Ureter (tissue), 1 donor: Measurements from ENCODE around the gene MGMT. TPM values are rescaled to one million over a fixed set of nuclear protein-coding genes. Genes with fewer than 3 reads are reported as not detected.

Experiments
- DNase-seq: peaks from one replicate; pipeline ENCODE4 v3.0.0-alpha.2; 2020; ENCODE audit warnings: low spot score
- total RNA-seq: library from RNA; stranded (reverse); gene quantifications from one replicate; pipeline ENCODE4 v1.2.4, GENCODE V29; 2023
- donor health status: DM: yes; HTN: yes; CAD: no.

Gene MGMT
- total RNA-seq, 1 donor from 2014 or later, result 38.6 TPM

DNA sequence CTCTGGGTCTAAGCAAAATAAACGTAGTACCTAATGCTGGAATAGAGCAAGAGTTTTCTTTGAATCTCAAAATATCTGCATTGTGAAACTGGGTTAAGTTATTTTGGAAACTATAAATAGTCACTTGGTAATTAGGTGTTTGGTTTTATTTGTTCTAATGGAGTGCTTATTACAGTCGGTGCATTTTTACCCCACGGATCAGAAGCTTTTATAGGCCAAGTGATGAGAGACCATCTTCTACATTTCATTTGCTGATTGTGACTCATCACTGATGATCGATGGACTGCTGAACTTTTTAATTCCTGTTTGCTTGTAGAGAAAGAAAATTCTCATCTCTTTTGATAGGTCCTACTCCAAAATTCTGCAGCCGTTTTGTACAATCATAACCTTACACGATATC lies 28.2 kb downstream of the MGMT start:
- DNase-seq, result no peak

DNA sequence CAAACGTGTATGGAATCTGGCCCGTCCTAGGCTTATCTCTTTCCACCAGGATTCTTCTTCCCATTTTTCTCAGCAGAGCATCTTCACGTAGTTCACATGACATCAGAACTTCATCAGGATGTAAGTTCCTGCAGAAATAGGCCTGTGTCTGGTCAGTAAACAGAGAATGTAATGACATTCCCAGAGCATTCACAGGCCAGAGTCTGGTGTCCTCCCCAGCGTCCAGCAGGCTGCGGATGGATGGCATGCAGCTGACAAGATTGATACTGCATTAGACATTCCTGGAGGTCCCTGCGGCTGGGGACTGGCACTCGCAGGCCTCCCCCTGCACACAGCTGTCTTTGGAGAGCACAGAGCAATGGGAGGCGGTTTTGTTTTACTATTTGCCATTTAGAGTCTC lies 28.7 kb downstream of the MGMT start:
- no peak for DNase-seq

GRCh38 chr10:129497013-129497412 lies 30.0 kb downstream of the MGMT start:
- no peak for DNase-seq

GRCh38 chr10:129498680-129499079 lies 31.6 kb downstream of the MGMT start:
- no peak for DNase-seq

DNA sequence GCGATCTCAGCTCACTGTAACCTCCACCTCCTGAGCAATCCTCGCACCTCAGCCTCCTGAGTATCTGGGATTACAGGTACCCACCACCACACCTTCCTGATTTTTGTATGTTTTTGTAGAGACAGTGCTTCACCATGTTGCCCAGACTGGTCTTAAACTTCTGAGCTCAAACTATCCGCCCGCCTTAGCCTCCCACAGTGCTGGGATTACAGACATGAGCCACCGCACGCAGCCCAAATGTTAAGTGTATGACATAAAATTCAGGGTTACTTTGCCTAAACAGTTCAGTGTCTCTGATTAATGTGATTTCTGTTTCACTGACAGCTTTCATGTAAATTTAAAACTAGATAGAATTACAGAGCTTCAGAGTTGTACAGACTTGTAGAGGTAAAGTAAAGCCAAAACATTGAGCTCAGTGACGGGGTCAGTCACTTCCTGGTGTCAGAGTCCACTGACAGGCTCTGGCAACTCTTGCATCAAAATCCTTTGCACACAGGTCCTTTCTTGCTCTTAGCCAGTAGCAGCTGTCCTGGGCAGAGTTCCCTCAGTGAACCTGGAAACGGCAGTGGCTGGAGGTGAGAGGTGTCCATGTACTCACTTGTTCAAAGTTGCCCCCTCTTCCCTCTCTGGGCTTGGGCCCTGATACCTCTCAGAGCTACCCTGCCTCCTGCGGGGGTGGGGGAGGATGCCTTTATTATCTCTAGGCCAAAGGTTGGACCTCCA lies 33.7 kb downstream of the MGMT start:
- DNase-seq, result no peak

DNA sequence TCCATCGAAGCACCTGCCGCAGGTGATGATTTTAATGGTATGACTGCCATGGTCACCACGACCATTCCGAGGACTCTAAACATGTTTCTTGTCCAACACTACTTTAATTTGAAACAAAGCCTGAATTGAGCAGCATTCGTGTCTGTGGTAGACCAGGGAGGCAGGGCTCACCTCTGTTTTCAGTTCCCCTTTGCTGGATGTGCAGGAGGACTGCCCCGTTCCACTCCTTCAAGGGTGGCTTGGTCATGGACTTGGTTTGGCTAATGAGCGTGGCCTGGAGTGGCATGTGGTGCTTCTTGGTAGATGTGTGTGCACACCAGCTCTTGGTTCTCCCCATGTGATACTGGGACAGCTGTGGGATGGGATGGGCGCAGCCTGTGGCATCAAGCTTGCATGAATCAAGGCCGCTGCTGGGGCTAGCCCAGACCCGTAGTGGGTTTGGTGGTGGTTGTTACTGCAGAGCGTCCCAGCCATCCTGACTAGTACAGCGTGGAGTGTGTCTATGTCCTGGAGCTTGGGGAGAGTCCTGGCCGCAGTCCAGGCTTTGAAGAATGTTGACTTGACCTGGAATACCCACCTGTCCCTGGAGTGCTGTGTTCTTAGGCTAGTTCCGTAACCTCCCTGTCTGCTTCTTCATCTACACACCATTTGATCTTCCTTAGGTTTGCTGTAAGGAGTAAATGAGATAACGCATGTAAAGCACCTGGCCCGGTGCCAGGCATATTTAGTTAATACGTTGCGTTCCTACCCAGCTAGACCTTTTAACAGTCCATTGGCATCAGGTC lies 34.8 kb downstream of the MGMT start:
- DNase-seq, result no peak

GRCh38 chr10:129502448-129502847 lies 35.4 kb downstream of the MGMT start:
- DNase-seq, result no peak

GRCh38 chr10:129505500-129506075 lies 38.5 kb downstream of the MGMT start:
- no peak for DNase-seq

DNA sequence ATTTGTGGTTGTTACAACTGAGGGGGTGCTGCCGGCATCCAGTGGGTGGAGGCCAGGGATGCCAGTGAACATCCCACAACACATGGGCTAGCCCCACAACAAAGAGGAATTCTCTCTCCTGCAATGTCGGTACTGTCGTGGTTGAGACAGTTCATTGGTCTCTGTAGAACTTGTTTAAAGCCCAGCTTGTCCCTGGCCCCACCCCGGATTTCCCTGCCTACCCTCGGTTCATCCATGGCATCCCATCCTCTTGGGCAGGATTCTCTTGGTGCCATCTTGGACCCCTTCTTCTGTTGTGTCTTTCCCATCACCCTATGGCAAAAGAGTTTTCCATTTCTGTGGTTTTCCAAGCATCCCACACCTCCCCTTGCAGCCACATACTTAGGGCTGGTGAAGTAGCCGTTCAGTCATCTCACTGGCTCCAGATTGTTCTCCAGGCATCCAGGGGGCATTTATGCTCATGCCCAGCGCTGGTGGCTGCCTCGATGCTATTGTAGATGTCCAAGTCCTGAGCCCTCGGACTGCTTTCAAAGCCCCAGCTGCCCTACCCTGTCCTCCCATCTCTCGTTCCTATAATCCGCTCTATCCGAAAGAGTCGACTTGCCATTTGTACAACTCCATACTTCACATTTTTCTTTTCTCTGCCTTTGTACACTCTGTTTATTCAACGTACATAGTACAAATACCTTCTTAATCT lies 39.2 kb downstream of the MGMT start:
- no peak for DNase-seq

GRCh38 chr10:129507216-129507889 lies 40.3 kb downstream of the MGMT start:
- no peak for DNase-seq

DNA sequence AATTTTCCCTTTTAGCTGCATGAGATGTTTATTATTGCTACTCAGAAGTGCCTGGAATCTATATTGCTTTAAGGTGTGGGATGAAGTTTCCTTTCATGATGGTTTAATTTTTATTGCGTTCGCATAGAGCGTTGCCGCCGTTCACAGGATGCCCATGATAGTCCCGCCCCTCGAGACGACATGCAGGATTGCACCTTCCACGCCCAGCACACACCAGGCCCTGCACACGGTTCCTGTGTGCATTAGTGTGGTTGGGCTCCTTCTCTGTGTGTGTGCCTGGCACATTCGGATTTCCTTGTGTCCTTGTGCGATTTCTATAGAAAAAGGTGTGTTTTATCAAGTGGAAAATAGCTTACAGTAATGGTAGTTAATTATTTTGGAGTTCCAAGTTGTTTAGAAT lies 42.1 kb downstream of the MGMT start:
- no peak for DNase-seq

GRCh38 chr10:129509835-129510234 lies 42.8 kb downstream of the MGMT start:
- DNase-seq, result peak; percentile 36

DNA sequence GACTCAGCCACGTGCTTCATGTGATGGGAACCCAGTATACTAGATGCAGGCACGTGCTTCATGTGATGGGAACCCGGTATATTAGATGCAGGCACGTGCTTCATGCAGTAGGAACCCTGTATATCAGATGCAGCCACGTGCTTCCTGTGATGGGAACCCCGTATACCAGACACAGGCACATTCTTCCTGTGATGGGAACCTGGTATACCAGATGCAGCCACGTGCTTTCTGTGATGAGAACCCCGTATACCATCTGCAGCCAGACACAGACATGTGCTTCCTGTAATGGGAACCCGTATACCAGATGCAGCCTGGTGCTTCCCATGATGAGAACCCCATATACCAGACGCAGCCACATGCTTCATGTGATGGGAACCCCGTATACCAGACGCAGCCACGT lies 44.0 kb downstream of the MGMT start:
- DNase-seq, result peak; percentile 6

GRCh38 chr10:129511758-129512157 lies 44.7 kb downstream of the MGMT start:
- peak; percentile 23 for DNase-seq

DNA sequence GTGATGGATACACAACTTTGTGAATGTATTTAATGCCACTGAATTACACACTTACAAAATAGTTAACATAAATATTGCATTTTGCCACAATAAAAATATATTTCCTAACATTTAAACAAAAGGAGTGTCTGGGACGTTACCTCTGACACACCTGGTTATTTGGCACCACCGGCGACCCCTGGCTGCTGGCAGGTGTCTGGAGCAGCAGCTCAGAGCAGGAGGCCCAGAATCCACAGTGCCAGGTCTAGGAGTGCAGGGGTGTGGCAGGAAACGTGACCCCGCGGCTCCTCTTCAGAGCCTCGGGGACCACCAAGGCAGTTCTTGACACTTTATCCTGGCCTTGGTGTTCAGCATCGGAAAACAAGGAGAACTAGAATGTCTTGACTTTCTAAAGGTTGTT lies 46.3 kb downstream of the MGMT start:
- no peak for DNase-seq

- no peak for DNase-seq
Observed at GRCh38 chr10:129514568-129515451, 47.8 kb downstream of the MGMT start.

- peak; percentile 23 for DNase-seq
Observed at GRCh38 chr10:129516846-129517679, 50.0 kb downstream of the MGMT start.

- DNase-seq, result peak; percentile 33
Observed at GRCh38 chr10:129517680-129518057, 50.6 kb downstream of the MGMT start.

DNA sequence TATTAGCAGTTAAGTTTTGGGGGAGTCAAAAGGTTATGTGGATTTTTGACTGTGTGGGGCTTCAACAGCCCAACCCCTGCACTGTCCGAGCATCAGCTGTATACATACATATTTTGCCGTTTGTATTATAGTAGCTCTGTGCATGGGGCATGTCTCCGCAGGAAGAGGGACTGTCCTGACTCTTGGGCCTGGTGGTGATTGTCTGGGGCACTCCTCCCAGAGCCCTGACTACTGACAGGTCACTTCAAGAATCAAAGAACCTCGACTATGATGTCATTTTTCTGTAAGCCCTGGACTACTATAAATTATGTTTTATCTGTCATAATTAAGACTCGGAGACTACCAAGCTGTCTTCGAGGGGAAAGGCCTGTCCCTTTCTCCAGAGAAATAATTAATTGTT lies 51.8 kb downstream of the MGMT start:
- DNase-seq, result no peak
